Subcutaneous abdominal adipose tissue (tissue), 5 donors: Measurements from ENCODE around the gene COPG2.
A peak's percentile ranks its signal among the peaks of the same experiment; 100 is the strongest.

Experiments
- H3K27ac ChIP-seq: one replicate; pipeline ENCODE4 v1.7.0; 2013; ENCODE audit warnings: low read depth, mild to moderate bottlenecking, inconsistent platforms, low read length, moderate library complexity
- H3K27me3 ChIP-seq, 5 donors: one replicate each; pipeline ENCODE4 v1.7.0; 2013; ENCODE audit warnings: low read length in 5 of 5, inconsistent platforms in 1 of 5; ENCODE audit not compliant: control insufficient read depth in 5 of 5, insufficient read depth in 4 of 5
- H3K36me3 ChIP-seq, 5 donors: one replicate each; pipeline ENCODE4 v1.7.0; 2013; ENCODE audit warnings: low read length in 5 of 5; ENCODE audit not compliant: control insufficient read depth in 5 of 5, insufficient read depth in 5 of 5
- H3K4me1 ChIP-seq, 5 donors: one replicate each; pipeline ENCODE4 v1.7.0; 2013; ENCODE audit warnings: low read length in 5 of 5, mild to moderate bottlenecking in 3 of 5, moderate library complexity in 1 of 5; ENCODE audit not compliant: control insufficient read depth in 5 of 5, insufficient read depth in 5 of 5
- H3K4me3 ChIP-seq, 5 donors: one replicate each; pipeline ENCODE4 v1.7.0; 2013; ENCODE audit warnings: low read length in 5 of 5, low read depth in 1 of 5
- H3K9ac ChIP-seq, 5 donors: one replicate each; pipeline ENCODE4 v1.7.0; 2013; ENCODE audit warnings: low read length in 5 of 5, mild to moderate bottlenecking in 4 of 5, moderate library complexity in 3 of 5
- H3K9me3 ChIP-seq, 5 donors: one replicate each; pipeline ENCODE4 v1.7.0; 2013; ENCODE audit warnings: low read length in 5 of 5; ENCODE audit not compliant: control insufficient read depth in 5 of 5
- donor health status: healthy.
- donor health status: healthy.
- donor health status: healthy.
- donor health status: healthy.
- donor health status: healthy.

Gene COPG2

GRCh38 chr7:130668258-130669084 lies at the start of gene COPG2:
Gene COPG2, minus strand, starts transcription at chr7:130668748. Its CDS starts 80 bp downstream, at chr7:130668668.
- peaks cover 0 to 10% (median 0%) of the 10 kb centered on the region in 5 donors for H3K36me3 ChIP-seq
- peaks cover 3 to 31% (median 28%) of the 10 kb centered on the region in 5 donors for H3K4me1 ChIP-seq
- no peaks in the 10 kb centered on the region for H3K9me3 ChIP-seq
- H3K4me3 ChIP-seq: peak within 1 kb of the TSS; percentile 88 to 96 (median 92)
- H3K27ac ChIP-seq: peak within 1 kb of the TSS; percentile 76
- H3K9ac ChIP-seq: peak within 1 kb of the TSS; percentile 63 to 85 (median 84)
- no peaks in the 10 kb centered on the region for H3K27me3 ChIP-seq

GRCh38 chr7:130712416-130712815 lies 43.9 kb upstream of the COPG2 start:
- Histone ChIP-seq H3K4me3 (no peak overlapping the region), H3K27ac (no peak overlapping the region), H3K4me1 (no peaks in the 10 kb centered on the region), H3K27me3 (no peaks in the 10 kb centered on the region), H3K9ac (no peak overlapping the region), H3K36me3 (no peaks in the 10 kb centered on the region), H3K9me3 (no peaks in the 10 kb centered on the region)

GRCh38 chr7:130708766-130709165 lies 40.2 kb upstream of the COPG2 start:
- Histone ChIP-seq H3K36me3 (no peaks in the 10 kb centered on the region), H3K9ac (no peak overlapping the region), H3K4me1 (no peaks in the 10 kb centered on the region), H3K27ac (no peak overlapping the region), H3K27me3 (no peaks in the 10 kb centered on the region), H3K4me3 (no peak overlapping the region), H3K9me3 (peaks cover 0 to 5% (median 0%) of the 10 kb centered on the region in 5 donors)

- no peaks in the 10 kb centered on the region for H3K4me1 ChIP-seq
- H3K27ac ChIP-seq: no peak overlapping the region
- H3K9ac ChIP-seq: no peak overlapping the region
- H3K36me3 ChIP-seq: no peaks in the 10 kb centered on the region
- H3K9me3 ChIP-seq: peaks cover 0 to 5% (median 0%) of the 10 kb centered on the region in 5 donors
- no peaks in the 10 kb centered on the region for H3K27me3 ChIP-seq
- no peak overlapping the region for H3K4me3 ChIP-seq
These were observed 39.5 kb upstream of the COPG2 start for GRCh38 chr7:130708001-130708400.

GRCh38 chr7:130703851-130704250 lies 35.3 kb upstream of the COPG2 start:
- H3K27ac ChIP-seq: no peak overlapping the region
- no peaks in the 10 kb centered on the region for H3K27me3 ChIP-seq
- H3K9ac ChIP-seq: no peak overlapping the region
- H3K4me3 ChIP-seq: no peak overlapping the region
- peaks cover 0 to 5% (median 0%) of the 10 kb centered on the region in 5 donors for H3K9me3 ChIP-seq
- no peaks in the 10 kb centered on the region for H3K36me3 ChIP-seq
- no peaks in the 10 kb centered on the region for H3K4me1 ChIP-seq

- Histone ChIP-seq H3K36me3 (no peaks in the 10 kb centered on the region), H3K9me3 (peaks cover 0 to 5% (median 0%) of the 10 kb centered on the region in 5 donors), H3K9ac (no peak overlapping the region), H3K27me3 (no peaks in the 10 kb centered on the region), H3K4me1 (no peaks in the 10 kb centered on the region), H3K27ac (no peak overlapping the region), H3K4me3 (no peak overlapping the region)
These were observed 33.1 kb upstream of the COPG2 start for GRCh38 chr7:130701650-130702049.

- no peak overlapping the region for H3K4me3 ChIP-seq
- H3K9ac ChIP-seq: no peak overlapping the region
- H3K27me3 ChIP-seq: no peaks in the 10 kb centered on the region
- H3K27ac ChIP-seq: no peak overlapping the region
- H3K4me1 ChIP-seq: no peaks in the 10 kb centered on the region
- H3K36me3 ChIP-seq: no peaks in the 10 kb centered on the region
- H3K9me3 ChIP-seq: no peaks in the 10 kb centered on the region
These were observed 32.2 kb upstream of the COPG2 start for GRCh38 chr7:130700760-130701159.

- H3K9ac ChIP-seq: no peak overlapping the region
- no peak overlapping the region for H3K27ac ChIP-seq
- no peaks in the 10 kb centered on the region for H3K27me3 ChIP-seq
- no peaks in the 10 kb centered on the region for H3K9me3 ChIP-seq
- H3K4me3 ChIP-seq: no peak overlapping the region
- no peaks in the 10 kb centered on the region for H3K36me3 ChIP-seq
- no peaks in the 10 kb centered on the region for H3K4me1 ChIP-seq
These were observed 31.1 kb upstream of the COPG2 start for GRCh38 chr7:130699686-130700085.

- H3K36me3 ChIP-seq: no peaks in the 10 kb centered on the region
- H3K27ac ChIP-seq: no peak overlapping the region
- H3K9ac ChIP-seq: no peak overlapping the region
These were observed 29.3 kb upstream of the COPG2 start for GRCh38 chr7:130697820-130698219.

GRCh38 chr7:130695840-130696239 lies 27.3 kb upstream of the COPG2 start:
- no peak overlapping the region for H3K4me3 ChIP-seq
- H3K27me3 ChIP-seq: no peaks in the 10 kb centered on the region
- no peak overlapping the region for H3K9ac ChIP-seq
- H3K9me3 ChIP-seq: peaks cover 0 to 2% (median 0%) of the 10 kb centered on the region in 5 donors
- H3K27ac ChIP-seq: no peak overlapping the region
- H3K4me1 ChIP-seq: no peaks in the 10 kb centered on the region
- H3K36me3 ChIP-seq: no peaks in the 10 kb centered on the region

More at GRCh38 chr7:130697820-130698219, 29.3 kb upstream of the COPG2 start:
- Histone ChIP-seq H3K27me3 (no peaks in the 10 kb centered on the region), H3K4me3 (no peak overlapping the region), H3K9me3 (no peaks in the 10 kb centered on the region), H3K4me1 (no peaks in the 10 kb centered on the region)
